SK-N-SH (cell line): ENCODE data around the gene PDZRN4. TPM values are rescaled to one million over a fixed set of nuclear protein-coding genes. Genes with fewer than 3 reads are reported as not detected.

Source experiments
- CTCF ChIA-PET: fragments of 300-600, 350-600 bp; formaldehyde crosslinking; extraction: SDS; loops from one replicate; lab custom pipeline; 2021; lab: Yijun Ruan, JAX
- POLR2A ChIA-PET: fragments of 350-600 bp; sonication (Branson Sonifier 250); formaldehyde crosslinking; extraction: SDS; loops from one replicate; lab custom pipeline; 2020; ENCODE audit warnings: antibody characterized with exemption, inconsistent platforms; lab: Yijun Ruan, JAX
- DNase-seq: peaks from one replicate; pipeline ENCODE4 v3.0.0; 2012
- H2AFZ ChIP-seq: fragments of 200-600 bp; sonication (generic); 2 replicates; pipeline ENCODE4 v1.8.1; 2016; ENCODE audit warnings: antibody characterized with exemption, mild to moderate bottlenecking, low read depth
- H3F3A ChIP-seq: fragments of 200-600 bp; sonication (generic); replicated peaks from 2 replicates; pipeline ENCODE3; 2016; ENCODE audit warnings: antibody characterized with exemption, mild to moderate bottlenecking; ENCODE audit not compliant: insufficient read depth
- H3K27ac ChIP-seq, 2 experiments: fragments of 200-500 bp in 1 of 2; fragments of 200-600 bp in 1 of 2; sonication (Bioruptor generic) in 1 of 2; sonication (generic), shearing (Covaris generic) in 1 of 2; 2 replicates each; pipeline versions ENCODE4 v1.5.1 to v1.6.1; 2014 to 2016; ENCODE audit warnings: low read depth in 2 of 2, inconsistent platforms in 1 of 2, low read length in 1 of 2, mild to moderate bottlenecking in 1 of 2, mixed read lengths in 1 of 2
- H3K27me3 ChIP-seq: fragments of 200-600 bp; sonication (generic), shearing (Covaris generic); 2 replicates; pipeline ENCODE4 v1.6.1; 2016; ENCODE audit warnings: mixed run types; ENCODE audit not compliant: insufficient read depth
- H3K36me3 ChIP-seq, 2 experiments: fragments of 200-500 bp in 1 of 2; fragments of 200-600 bp in 1 of 2; sonication (Bioruptor generic) in 1 of 2; sonication (generic) in 1 of 2; replicated peaks in 1 of 2; 2 replicates each; pipeline versions ENCODE3 to v1.5.1; 2014 to 2016; ENCODE audit warnings: low read length in 1 of 2, mild to moderate bottlenecking in 1 of 2; ENCODE audit not compliant: insufficient read depth in 2 of 2, control insufficient read depth in 1 of 2
- H3K4me1 ChIP-seq, 2 experiments: fragments of 200-500 bp in 1 of 2; fragments of 200-600 bp in 1 of 2; sonication (Bioruptor generic) in 1 of 2; sonication (generic), shearing (Covaris generic) in 1 of 2; 2 replicates each; pipeline versions ENCODE4 v1.5.1 to v1.6.1; 2014 to 2016; ENCODE audit warnings: low read depth in 1 of 2, low read length in 1 of 2, mixed run types in 1 of 2; ENCODE audit not compliant: insufficient read depth in 2 of 2, control insufficient read depth in 1 of 2
- H3K4me2 ChIP-seq: fragments of 200-600 bp; sonication (generic), shearing (Covaris generic); 2 replicates; pipeline ENCODE4 v1.6.1; 2017; ENCODE audit warnings: mixed run types
- H3K4me3 ChIP-seq, 2 experiments: fragments of 200-500 bp in 1 of 2; fragments of 200-600 bp in 1 of 2; sonication (Bioruptor generic) in 1 of 2; sonication (generic), shearing (Covaris generic) in 1 of 2; 2 replicates each; pipeline versions ENCODE4 v1.5.1 to v1.8.1; 2014 to 2016; ENCODE audit warnings: low read depth in 2 of 2, inconsistent platforms in 1 of 2, low read length in 1 of 2, mild to moderate bottlenecking in 1 of 2, mixed read lengths in 1 of 2, moderate library complexity in 1 of 2
- H3K79me2 ChIP-seq: fragments of 200-600 bp; sonication (generic); 2 replicates; pipeline ENCODE4 v1.8.1; 2017; ENCODE audit warnings: mild to moderate bottlenecking; ENCODE audit not compliant: insufficient read depth
- H3K9ac ChIP-seq: fragments of 200-600 bp; sonication (generic); 2 replicates; pipeline ENCODE4 v1.6.1; 2017; ENCODE audit warnings: mixed run types
- H3K9me2 ChIP-seq: fragments of 200-600 bp; sonication (generic); 2 replicates; pipeline ENCODE4 v1.6.1; 2017; ENCODE audit warnings: mixed run types
- H3K9me3 ChIP-seq: fragments of 200-600 bp; sonication (generic); 2 replicates; pipeline ENCODE4 v1.6.1; 2017; ENCODE audit warnings: mixed run types, mild to moderate bottlenecking, moderate library complexity
- H4K20me1 ChIP-seq: fragments of 200-600 bp; sonication (generic); 2 replicates; pipeline ENCODE4 v1.6.1; 2017; ENCODE audit warnings: mild to moderate bottlenecking, mixed run types; ENCODE audit not compliant: insufficient read depth
- CHD2 ChIP-seq: fragments of 150-350 bp; IDR thresholded peaks from 2 replicates; pipeline ENCODE4 v1.6.1; 2018; ENCODE audit warnings: low read length; ENCODE audit not compliant: partially characterized antibody
- EP300 ChIP-seq, 2 experiments: IDR thresholded peaks; 2 replicates each; pipeline versions ENCODE4 v1.4.0 to v1.6.1; 2012; ENCODE audit warnings: borderline replicate concordance in 1 of 2, low read depth in 1 of 2, low read length in 1 of 2
- EZH2phosphoT487 ChIP-seq: fragments of 200-600 bp; sonication (generic); IDR thresholded peaks from 2 replicates; pipeline ENCODE4 v1.6.1; 2017; ENCODE audit warnings: low read depth, mixed run types, mild to moderate bottlenecking, antibody characterized with exemption, moderate library complexity, borderline replicate concordance
- MXI1 ChIP-seq: IDR thresholded peaks from 2 replicates; pipeline ENCODE4 v1.6.1; 2012; ENCODE audit warnings: mild to moderate bottlenecking, low read depth, low read length, improper control_type of control experiment
- RCOR1 ChIP-seq: fragments of 150-350 bp; IDR thresholded peaks from 2 replicates; pipeline ENCODE4 v1.6.1; 2017; ENCODE audit warnings: antibody characterized with exemption, low read length
- RFX5 ChIP-seq: IDR thresholded peaks from 2 replicates; pipeline ENCODE4 v1.6.1; 2012; ENCODE audit warnings: mild to moderate bottlenecking, improper control_type of control experiment, low read length
- RXRA ChIP-seq: IDR thresholded peaks from 2 replicates; pipeline ENCODE4 v1.4.0; 2012; ENCODE audit warnings: low read depth, mild to moderate bottlenecking, borderline replicate concordance
- SMC3 ChIP-seq: IDR thresholded peaks from 2 replicates; pipeline ENCODE4 v1.6.1; 2012; ENCODE audit warnings: low read depth, low read length, improper control_type of control experiment
- TAF1 ChIP-seq: IDR thresholded peaks from 2 replicates; pipeline ENCODE4 v1.6.1; 2012; ENCODE audit warnings: low read depth, mild to moderate bottlenecking, low read length, moderate library complexity, borderline replicate concordance
- TCF12 ChIP-seq: IDR thresholded peaks from 2 replicates; pipeline ENCODE4 v1.4.0; 2012
- YY1 ChIP-seq: IDR thresholded peaks from 2 replicates; pipeline ENCODE4 v1.4.0; 2012; ENCODE audit warnings: low read depth, mild to moderate bottlenecking
- WGBS: methylation state at CpG from one replicate; pipeline ENCODE4 v1.1.6; 2017; ENCODE audit warnings: low lambda C conversion rate; 5-methylcytosine and 5-hydroxymethylcytosine counted together
- polyA plus RNA-seq, 3 experiments: library from polyadenylated mRNA; depleted of rRNA; stranded (reverse); fragments of >200 nt; gene quantifications; 2 replicates each; pipeline ENCODE4 v1.2.3, GENCODE V29; 2012
- TF ChIP-seq, protein P1 (sequence below): fragments of 200-600 bp; sonication (generic); IDR thresholded peaks from 2 replicates; pipeline ENCODE4 v1.6.1; 2017; ENCODE audit warnings: antibody characterized with exemption, mild to moderate bottlenecking, moderate library complexity
- TF ChIP-seq, protein P2 (sequence below): IDR thresholded peaks from 2 replicates; pipeline ENCODE4 v1.4.0; 2012; ENCODE audit warnings: low read depth, borderline replicate concordance
- TF ChIP-seq, protein P3 (sequence below): fragments of 150-350 bp; IDR thresholded peaks from 2 replicates; pipeline ENCODE4 v1.6.1; 2017; ENCODE audit warnings: antibody characterized with exemption, low read length, low read depth, borderline replicate concordance
- TF ChIP-seq, protein P4 (sequence below): IDR thresholded peaks from 2 replicates; pipeline ENCODE4; 2012

The PDZRN4 gene
- polyA plus RNA-seq, 1 of the 3 experiments (the other 2 are of a cell fraction), result 0.02 TPM

DNA sequence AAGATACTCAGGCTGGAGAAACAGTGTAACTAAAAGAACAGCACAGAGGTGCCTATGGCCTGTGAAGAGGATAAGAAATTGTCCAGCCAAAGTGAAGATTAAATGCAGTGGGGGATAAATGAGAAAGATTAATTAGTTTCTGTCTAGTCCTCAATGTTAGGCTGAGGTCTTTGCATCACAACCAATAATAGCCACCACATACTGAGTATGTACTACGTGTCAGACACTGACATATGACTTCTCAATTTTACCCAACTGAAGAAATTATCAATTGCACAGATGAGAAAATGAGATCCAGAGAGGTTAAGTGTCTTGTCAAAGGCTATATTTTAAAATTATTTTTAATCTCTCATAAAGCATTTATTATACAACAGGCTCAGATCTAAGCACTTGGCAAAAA, 285.9 kb downstream of the PDZRN4 start:
- Histone ChIP-seq H4K20me1 (no peaks in the 10 kb centered on the region), H3K9me2 (no peaks in the 10 kb centered on the region), H3K27me3 (no peaks in the 10 kb centered on the region), H3K79me2 (no peaks in the 10 kb centered on the region), H3F3A (no peaks in the 10 kb centered on the region), H3K27ac (no peak overlapping the region), H3K4me1 (no peaks in the 10 kb centered on the region), H3K4me2 (no peak overlapping the region), H3K4me3 (no peak overlapping the region), H3K9ac (no peak overlapping the region), H2AFZ (no peak overlapping the region), H3K36me3 (no peaks in the 10 kb centered on the region), H3K9me3 (no peaks in the 10 kb centered on the region)
- no peak for DNase-seq
- 29% methylated on average over 1 of the region's 1 CpG for WGBS
- POLR2A ChIA-PET, result no interaction called here
- no peak for TF ChIP-seq RFX5
- CTCF ChIA-PET, result no interaction called here

DNA sequence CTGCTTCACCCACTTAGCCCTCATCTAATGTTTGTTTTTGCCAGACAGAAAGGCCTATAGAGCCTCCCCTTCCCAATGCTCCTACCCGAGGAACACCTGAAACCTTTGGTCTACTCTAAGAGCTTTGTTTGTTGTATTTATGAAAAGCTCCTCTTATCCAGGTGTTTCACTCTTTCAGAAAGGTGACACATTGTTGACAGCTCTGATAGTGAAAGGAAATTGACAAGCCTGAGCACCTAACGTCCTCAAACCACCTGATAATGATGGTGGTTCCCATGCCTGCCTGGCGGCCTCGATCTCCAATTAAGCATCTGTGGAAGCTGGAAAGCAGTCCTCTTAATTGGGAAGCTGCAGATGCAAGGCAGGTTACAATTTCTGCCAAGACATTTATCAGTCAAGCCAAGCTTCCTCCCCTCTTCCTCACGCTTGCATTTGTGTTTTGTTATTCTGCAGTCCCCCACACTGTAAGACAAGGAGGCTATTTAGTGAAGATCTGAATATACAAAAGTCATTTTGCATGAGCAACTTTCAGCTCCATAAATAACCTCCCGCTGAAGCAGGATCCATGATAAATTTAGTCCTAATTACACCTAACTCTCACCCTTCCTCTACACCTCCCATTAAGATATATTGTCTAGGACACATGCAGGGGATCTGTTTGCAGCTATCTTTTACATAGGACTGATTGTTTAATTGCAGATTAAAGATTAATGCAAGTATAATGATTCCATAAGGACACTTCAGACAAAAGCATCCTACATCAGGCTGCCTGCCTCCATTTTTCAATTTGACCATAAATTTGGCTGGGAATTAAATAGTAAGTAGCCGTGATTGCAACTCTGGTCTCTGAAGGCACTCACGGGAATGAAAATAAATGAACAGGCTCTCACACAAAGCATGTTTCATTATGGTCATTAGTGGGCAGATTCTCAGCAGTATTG, 288.6 kb downstream of the PDZRN4 start:
- H3K27me3 ChIP-seq, result no peaks in the 10 kb centered on the region
- H3K9me3 ChIP-seq, result no peaks in the 10 kb centered on the region
- ChIA-PET CTCF (interaction anchor here (0.6 to 1.1 kb wide), 4 partner anchors 12 to 1001 kb away, joined by 3 to 4 read pairs (median 3); no protein-coding TSS in a partner anchor), POLR2A (no interaction called here)
- H3K4me2 ChIP-seq, result no peak overlapping the region
- DNase-seq, result no peak
- H2AFZ ChIP-seq, result no peak overlapping the region
- H3K27ac ChIP-seq, result no peak overlapping the region
- no peaks in the 10 kb centered on the region for H3K79me2 ChIP-seq
- H4K20me1 ChIP-seq, result no peaks in the 10 kb centered on the region
- no peaks in the 10 kb centered on the region for H3F3A ChIP-seq
- no peak overlapping the region for H3K9ac ChIP-seq
- H3K4me1 ChIP-seq, result no peaks in the 10 kb centered on the region
- WGBS, result 55% methylated on average over 8 of the region's 8 CpGs
- H3K36me3 ChIP-seq, result no peaks in the 10 kb centered on the region
- no peaks in the 10 kb centered on the region for H3K9me2 ChIP-seq
- H3K4me3 ChIP-seq, result no peak overlapping the region
- TF ChIP-seq, protein P1, sequence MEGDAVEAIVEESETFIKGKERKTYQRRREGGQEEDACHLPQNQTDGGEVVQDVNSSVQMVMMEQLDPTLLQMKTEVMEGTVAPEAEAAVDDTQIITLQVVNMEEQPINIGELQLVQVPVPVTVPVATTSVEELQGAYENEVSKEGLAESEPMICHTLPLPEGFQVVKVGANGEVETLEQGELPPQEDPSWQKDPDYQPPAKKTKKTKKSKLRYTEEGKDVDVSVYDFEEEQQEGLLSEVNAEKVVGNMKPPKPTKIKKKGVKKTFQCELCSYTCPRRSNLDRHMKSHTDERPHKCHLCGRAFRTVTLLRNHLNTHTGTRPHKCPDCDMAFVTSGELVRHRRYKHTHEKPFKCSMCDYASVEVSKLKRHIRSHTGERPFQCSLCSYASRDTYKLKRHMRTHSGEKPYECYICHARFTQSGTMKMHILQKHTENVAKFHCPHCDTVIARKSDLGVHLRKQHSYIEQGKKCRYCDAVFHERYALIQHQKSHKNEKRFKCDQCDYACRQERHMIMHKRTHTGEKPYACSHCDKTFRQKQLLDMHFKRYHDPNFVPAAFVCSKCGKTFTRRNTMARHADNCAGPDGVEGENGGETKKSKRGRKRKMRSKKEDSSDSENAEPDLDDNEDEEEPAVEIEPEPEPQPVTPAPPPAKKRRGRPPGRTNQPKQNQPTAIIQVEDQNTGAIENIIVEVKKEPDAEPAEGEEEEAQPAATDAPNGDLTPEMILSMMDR, result no peak
- TF ChIP-seq TCF12, result no peak
- no peak for TF ChIP-seq MXI1
- no peak for TF ChIP-seq YY1
- no peak for TF ChIP-seq TAF1
- TF ChIP-seq RCOR1, result no peak
- no peak for TF ChIP-seq RXRA

DNA sequence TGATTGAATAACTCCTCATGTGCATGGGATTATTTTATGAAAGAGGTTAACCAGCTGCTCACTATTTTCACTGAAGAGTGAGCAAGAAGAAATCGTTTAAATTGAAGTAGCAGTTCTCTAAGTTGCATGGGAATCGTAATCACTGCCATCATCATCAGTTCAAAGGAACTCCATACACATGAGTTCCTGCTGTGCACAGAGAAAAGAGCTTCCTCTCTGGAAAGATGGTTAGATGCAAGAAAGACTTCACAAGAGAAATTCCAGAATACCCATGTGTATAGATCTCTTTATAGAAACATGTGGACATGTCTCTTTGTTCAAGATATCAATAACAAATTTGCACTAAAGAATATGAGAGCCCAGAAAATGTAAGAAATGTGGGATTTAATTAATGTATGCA, 291.3 kb downstream of the PDZRN4 start:
- Histone ChIP-seq H4K20me1 (no peaks in the 10 kb centered on the region), H3K36me3 (no peaks in the 10 kb centered on the region), H3K4me3 (no peak overlapping the region), H3K27me3 (no peaks in the 10 kb centered on the region), H3K9ac (no peak overlapping the region), H3K79me2 (no peaks in the 10 kb centered on the region), H3K27ac (no peak overlapping the region), H3K4me2 (no peak overlapping the region), H3K9me3 (no peaks in the 10 kb centered on the region), H2AFZ (no peak overlapping the region), H3K4me1 (no peaks in the 10 kb centered on the region), H3F3A (no peaks in the 10 kb centered on the region), H3K9me2 (no peaks in the 10 kb centered on the region)
- POLR2A ChIA-PET, result no interaction called here
- WGBS, result 39% methylated on average over 2 of the region's 2 CpGs
- no peak for DNase-seq
- CTCF ChIA-PET, result interaction anchor here (1.0 to 1.1 kb wide), 2 partner anchors 24 to 853 kb away, joined by 3 read pairs; no protein-coding TSS in a partner anchor
- TF ChIP-seq, protein P2, sequence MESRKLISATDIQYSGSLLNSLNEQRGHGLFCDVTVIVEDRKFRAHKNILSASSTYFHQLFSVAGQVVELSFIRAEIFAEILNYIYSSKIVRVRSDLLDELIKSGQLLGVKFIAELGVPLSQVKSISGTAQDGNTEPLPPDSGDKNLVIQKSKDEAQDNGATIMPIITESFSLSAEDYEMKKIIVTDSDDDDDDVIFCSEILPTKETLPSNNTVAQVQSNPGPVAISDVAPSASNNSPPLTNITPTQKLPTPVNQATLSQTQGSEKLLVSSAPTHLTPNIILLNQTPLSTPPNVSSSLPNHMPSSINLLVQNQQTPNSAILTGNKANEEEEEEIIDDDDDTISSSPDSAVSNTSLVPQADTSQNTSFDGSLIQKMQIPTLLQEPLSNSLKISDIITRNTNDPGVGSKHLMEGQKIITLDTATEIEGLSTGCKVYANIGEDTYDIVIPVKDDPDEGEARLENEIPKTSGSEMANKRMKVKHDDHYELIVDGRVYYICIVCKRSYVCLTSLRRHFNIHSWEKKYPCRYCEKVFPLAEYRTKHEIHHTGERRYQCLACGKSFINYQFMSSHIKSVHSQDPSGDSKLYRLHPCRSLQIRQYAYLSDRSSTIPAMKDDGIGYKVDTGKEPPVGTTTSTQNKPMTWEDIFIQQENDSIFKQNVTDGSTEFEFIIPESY, result no peak
- TF ChIP-seq SMC3 (no peak), TAF1 (no peak), EZH2phosphoT487 (no peak), EP300 (IDR thresholded peaks at IDR 0.05; ENCODE audit: borderline replicate concordance in 1 of 2, low read depth in 1 of 2, low read length in 1 of 2) (no peak), CHD2 (no peak)
- TF ChIP-seq, protein P3, sequence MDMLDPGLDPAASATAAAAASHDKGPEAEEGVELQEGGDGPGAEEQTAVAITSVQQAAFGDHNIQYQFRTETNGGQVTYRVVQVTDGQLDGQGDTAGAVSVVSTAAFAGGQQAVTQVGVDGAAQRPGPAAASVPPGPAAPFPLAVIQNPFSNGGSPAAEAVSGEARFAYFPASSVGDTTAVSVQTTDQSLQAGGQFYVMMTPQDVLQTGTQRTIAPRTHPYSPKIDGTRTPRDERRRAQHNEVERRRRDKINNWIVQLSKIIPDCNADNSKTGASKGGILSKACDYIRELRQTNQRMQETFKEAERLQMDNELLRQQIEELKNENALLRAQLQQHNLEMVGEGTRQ, result no peak
- TF ChIP-seq, protein P4, sequence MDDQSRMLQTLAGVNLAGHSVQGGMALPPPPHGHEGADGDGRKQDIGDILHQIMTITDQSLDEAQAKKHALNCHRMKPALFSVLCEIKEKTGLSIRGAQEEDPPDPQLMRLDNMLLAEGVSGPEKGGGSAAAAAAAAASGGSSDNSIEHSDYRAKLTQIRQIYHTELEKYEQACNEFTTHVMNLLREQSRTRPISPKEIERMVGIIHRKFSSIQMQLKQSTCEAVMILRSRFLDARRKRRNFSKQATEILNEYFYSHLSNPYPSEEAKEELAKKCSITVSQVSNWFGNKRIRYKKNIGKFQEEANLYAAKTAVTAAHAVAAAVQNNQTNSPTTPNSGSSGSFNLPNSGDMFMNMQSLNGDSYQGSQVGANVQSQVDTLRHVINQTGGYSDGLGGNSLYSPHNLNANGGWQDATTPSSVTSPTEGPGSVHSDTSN, result no peak
